Skeletal muscle tissue (tissue), 4 donors: ENCODE measurements around the gene TBCEL. TPM values are rescaled to one million over a fixed set of nuclear protein-coding genes. Genes with fewer than 3 reads are reported as not detected.
"Not testable (repeated sequence)": the region's sequence is repeated elsewhere in the genome, so short reads cannot be mapped to it uniquely, and the experiment has no call there.

Experiments used
- H3K27ac ChIP-seq: one replicate; pipeline ENCODE4 v1.7.0; 2013; ENCODE audit warnings: mild to moderate bottlenecking, low read depth, low read length, inconsistent platforms
- H3K27me3 ChIP-seq, 3 donors: one replicate each; pipeline ENCODE4 v1.7.0; 2013; ENCODE audit warnings: low read length in 3 of 3; ENCODE audit not compliant: control insufficient read depth in 3 of 3, insufficient read depth in 3 of 3
- H3K36me3 ChIP-seq, 3 donors: one replicate each; pipeline ENCODE4 v1.7.0; 2013; ENCODE audit warnings: low read length in 3 of 3; ENCODE audit not compliant: control insufficient read depth in 3 of 3, insufficient read depth in 3 of 3
- H3K4me1 ChIP-seq, 3 donors: one replicate each; pipeline ENCODE4 v1.7.0; 2013; ENCODE audit warnings: low read length in 3 of 3, mild to moderate bottlenecking in 3 of 3; ENCODE audit not compliant: control insufficient read depth in 3 of 3, insufficient read depth in 3 of 3
- H3K4me3 ChIP-seq, 3 donors: one replicate each; pipeline ENCODE4 v1.7.0; 2013; ENCODE audit warnings: low read length in 3 of 3
- H3K9ac ChIP-seq, 3 donors: one replicate each; pipeline ENCODE4 v1.7.0; 2013; ENCODE audit warnings: low read length in 3 of 3, mild to moderate bottlenecking in 3 of 3, moderate library complexity in 2 of 3, low read depth in 1 of 3
- H3K9me3 ChIP-seq, 3 donors: one replicate each; pipeline ENCODE4 v1.7.0; 2013; ENCODE audit warnings: low read length in 3 of 3; ENCODE audit not compliant: control insufficient read depth in 3 of 3
- total RNA-seq: library from RNA; depleted of rRNA; stranded (reverse); fragments of >200 nt; gene quantifications from one replicate; pipeline ENCODE4 v1.2.3, GENCODE V29; 2014
- donor health status: Osteomylitis.

The TBCEL gene
- total RNA-seq, 1 donor from 2014 or later, result 31.3 TPM

- Histone ChIP-seq H3K27ac (no peak overlapping the region), H3K4me1 (no peaks in the 10 kb centered on the region), H3K9ac (no peak overlapping the region), H3K4me3 (no peak overlapping the region), H3K27me3 (peaks cover 0 to 5% (median 0%) of the 10 kb centered on the region in 3 donors), H3K36me3 (no peaks in the 10 kb centered on the region), H3K9me3 (no peaks in the 10 kb centered on the region)
Measured at GRCh38 chr11:120994091-120994859, 29.6 kb upstream of the TBCEL start.

GRCh38 chr11:120995184-120995583 is 28.7 kb upstream of the TBCEL start:
- Histone ChIP-seq H3K4me1 (no peaks in the 10 kb centered on the region), H3K27ac (no peak overlapping the region), H3K9ac (no peak overlapping the region), H3K4me3 (no peak overlapping the region), H3K27me3 (peaks cover 0 to 5% (median 0%) of the 10 kb centered on the region in 3 donors), H3K36me3 (no peaks in the 10 kb centered on the region), H3K9me3 (no peaks in the 10 kb centered on the region)

GRCh38 chr11:120996973-120997372 is 26.9 kb upstream of the TBCEL start:
- no peaks in the 10 kb centered on the region for H3K9me3 ChIP-seq
- H3K9ac ChIP-seq, result no peak overlapping the region
- no peak overlapping the region for H3K4me3 ChIP-seq
- peaks cover 0 to 5% (median 0%) of the 10 kb centered on the region in 3 donors for H3K27me3 ChIP-seq
- no peaks in the 10 kb centered on the region for H3K4me1 ChIP-seq
- no peak overlapping the region for H3K27ac ChIP-seq
- no peaks in the 10 kb centered on the region for H3K36me3 ChIP-seq

GRCh38 chr11:120998581-120998980 is 25.3 kb upstream of the TBCEL start:
- H3K9ac ChIP-seq, result no peak overlapping the region
- no peak overlapping the region for H3K27ac ChIP-seq
- H3K27me3 ChIP-seq, result peaks cover 0 to 5% (median 0%) of the 10 kb centered on the region in 3 donors
- H3K4me3 ChIP-seq, result no peak overlapping the region
- H3K36me3 ChIP-seq, result no peaks in the 10 kb centered on the region
- no peaks in the 10 kb centered on the region for H3K9me3 ChIP-seq
- no peaks in the 10 kb centered on the region for H3K4me1 ChIP-seq

- no peaks in the 10 kb centered on the region for H3K9me3 ChIP-seq
- H3K27ac ChIP-seq, result no peak overlapping the region
Measured at GRCh38 chr11:121004206-121004840, 19.6 kb upstream of the TBCEL start.

GRCh38 chr11:121006922-121007321 is 17.0 kb upstream of the TBCEL start:
- no peaks in the 10 kb centered on the region for H3K4me1 ChIP-seq

More at GRCh38 chr11:121004206-121004840, 19.6 kb upstream of the TBCEL start:
- Histone ChIP-seq H3K36me3 (no peaks in the 10 kb centered on the region), H3K9ac (no peak overlapping the region), H3K4me1 (no peaks in the 10 kb centered on the region), H3K4me3 (no peak overlapping the region), H3K27me3 (peaks cover 0 to 3% (median 0%) of the 10 kb centered on the region in 3 donors)

GRCh38 chr11:121008551-121008950 is 15.4 kb upstream of the TBCEL start:
- Histone ChIP-seq H3K27me3 (peaks cover 0 to 3% (median 0%) of the 10 kb centered on the region in 3 donors), H3K27ac (no peak overlapping the region), H3K9me3 (no peaks in the 10 kb centered on the region), H3K4me1 (no peaks in the 10 kb centered on the region), H3K9ac (no peak overlapping the region), H3K36me3 (no peaks in the 10 kb centered on the region), H3K4me3 (no peak overlapping the region)

More at GRCh38 chr11:121006922-121007321, 17.0 kb upstream of the TBCEL start:
- Histone ChIP-seq H3K9ac (no peak overlapping the region), H3K27me3 (peaks cover 0 to 3% (median 0%) of the 10 kb centered on the region in 3 donors), H3K9me3 (no peaks in the 10 kb centered on the region), H3K4me3 (no peak overlapping the region), H3K36me3 (no peaks in the 10 kb centered on the region), H3K27ac (no peak overlapping the region)

GRCh38 chr11:121012091-121012490 is 11.8 kb upstream of the TBCEL start:
- H3K4me3 ChIP-seq, result no peak overlapping the region
- H3K4me1 ChIP-seq, result no peaks in the 10 kb centered on the region
- H3K27ac ChIP-seq, result no peak overlapping the region
- no peaks in the 10 kb centered on the region for H3K9me3 ChIP-seq
- no peak overlapping the region for H3K9ac ChIP-seq
- H3K36me3 ChIP-seq, result no peaks in the 10 kb centered on the region
- no peaks in the 10 kb centered on the region for H3K27me3 ChIP-seq

GRCh38 chr11:121018746-121019145 is 5.2 kb upstream of the TBCEL start:
- no peak overlapping the region for H3K27ac ChIP-seq
- no peak overlapping the region for H3K9ac ChIP-seq
- no peaks in the 10 kb centered on the region for H3K9me3 ChIP-seq
- H3K36me3 ChIP-seq, result no peaks in the 10 kb centered on the region
- H3K4me3 ChIP-seq, result no peak overlapping the region
- no peaks in the 10 kb centered on the region for H3K27me3 ChIP-seq
- H3K4me1 ChIP-seq, result peaks cover 0 to 5% (median 4%) of the 10 kb centered on the region in 3 donors

- H3K9me3 ChIP-seq, H3K27me3 ChIP-seq: not testable (repeated sequence)
Measured at GRCh38 chr11:121021718-121022117, 2.2 kb upstream of the TBCEL start.

More at GRCh38 chr11:121021718-121022117, 2.2 kb upstream of the TBCEL start:
- not testable (repeated sequence) for H3K4me3 ChIP-seq, H3K27ac ChIP-seq, H3K36me3 ChIP-seq, H3K9ac ChIP-seq
- peaks cover 14 to 18% (median 17%) of the 10 kb centered on the region in 3 donors for H3K4me1 ChIP-seq
